GM20431 (cell line): Measurements from ENCODE around the gene RFNG.

ENCODE experiments used
- in situ Hi-C: fragments of 300-500 bp; cut with MseI, MboI; formaldehyde crosslinking; loops from one replicate; pipeline ENCODE4 v1.15.0; 2020; ENCODE audit warnings: low sequenced_read_pairs; ENCODE audit not compliant: unreplicated experiment

The RFNG gene

GRCh38 chr17:82019690-82020571, 31.7 kb downstream of the RFNG start:
- in situ Hi-C loops: loop anchor here (10.0 kb wide), 1 partner anchor 135 kb away; no protein-coding TSS in a partner anchor

GRCh38 chr17:82018989-82019689, 32.5 kb downstream of the RFNG start:
- in situ Hi-C loops: no loop called here

DNA sequence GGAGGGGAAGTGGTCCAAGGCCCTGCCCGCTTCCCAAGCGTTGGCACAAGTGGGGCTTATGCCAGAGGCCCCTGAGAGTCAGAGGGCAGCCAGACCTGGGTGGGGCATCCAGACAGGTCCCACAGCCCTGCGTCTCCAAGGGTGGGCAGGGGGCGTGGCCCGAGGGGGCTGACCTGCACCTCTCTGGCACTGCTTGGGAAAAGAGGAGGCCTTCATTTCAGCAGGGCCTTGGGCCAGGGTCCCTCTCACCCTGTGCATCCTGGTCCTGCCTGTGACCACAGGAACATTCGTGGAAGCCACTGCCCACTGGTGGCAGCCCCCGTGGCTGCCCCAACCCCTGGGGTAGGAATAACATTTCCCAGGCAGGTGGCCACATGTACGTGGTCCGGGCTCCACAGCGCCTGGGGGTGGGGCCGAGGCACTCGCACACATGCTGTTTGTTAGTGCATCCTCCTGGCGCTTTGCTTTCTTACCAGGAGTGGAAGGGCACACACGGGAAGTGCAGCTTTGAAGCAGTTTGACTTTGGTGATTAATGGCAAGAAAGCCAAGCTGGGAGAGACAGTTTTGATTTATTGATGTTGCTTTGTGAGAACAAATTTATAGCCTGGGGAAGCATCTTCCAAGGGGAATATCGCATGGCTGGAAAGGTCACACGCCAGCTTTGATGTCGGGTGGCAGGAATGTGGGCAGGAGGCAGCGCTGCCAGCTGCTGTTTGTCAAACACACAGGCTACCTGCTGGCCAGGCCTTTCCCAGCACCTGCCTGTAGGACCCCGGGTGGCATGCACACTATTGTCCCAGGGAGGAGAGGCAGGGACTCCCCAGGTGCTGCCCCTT, 33.2 kb downstream of the RFNG start:
- in situ Hi-C loops: no loop called here

DNA sequence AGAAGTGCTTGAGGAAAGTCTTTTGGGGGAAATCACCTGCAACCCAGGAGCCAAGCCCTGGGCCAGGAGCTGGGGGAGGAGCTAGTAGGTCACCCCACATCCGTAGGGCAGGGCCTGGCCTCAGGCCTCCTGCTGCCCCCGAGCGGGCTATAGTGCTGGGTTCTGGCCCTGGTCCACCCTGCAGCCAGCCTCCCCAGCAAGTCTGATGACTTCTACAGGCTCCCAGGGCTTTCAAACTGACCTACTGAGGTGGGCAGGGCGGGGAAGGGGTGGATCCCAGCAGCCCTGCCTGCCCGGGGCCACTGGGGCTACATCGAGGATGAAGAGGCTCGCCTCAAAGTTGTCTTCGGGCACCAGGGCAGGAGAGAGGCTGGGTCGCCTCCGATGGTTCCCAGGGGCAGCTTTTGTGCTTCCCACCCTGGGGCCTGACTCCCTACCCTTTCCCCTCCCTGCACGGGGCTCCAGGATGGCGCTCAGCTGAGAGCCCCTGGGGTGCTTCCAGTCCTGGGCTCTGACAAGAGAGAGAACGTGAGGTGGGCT, 33.9 kb downstream of the RFNG start:
- in situ Hi-C loops: no loop called here

GRCh38 chr17:82016875-82017459, 34.6 kb downstream of the RFNG start:
- in situ Hi-C loops: no loop called here

DNA sequence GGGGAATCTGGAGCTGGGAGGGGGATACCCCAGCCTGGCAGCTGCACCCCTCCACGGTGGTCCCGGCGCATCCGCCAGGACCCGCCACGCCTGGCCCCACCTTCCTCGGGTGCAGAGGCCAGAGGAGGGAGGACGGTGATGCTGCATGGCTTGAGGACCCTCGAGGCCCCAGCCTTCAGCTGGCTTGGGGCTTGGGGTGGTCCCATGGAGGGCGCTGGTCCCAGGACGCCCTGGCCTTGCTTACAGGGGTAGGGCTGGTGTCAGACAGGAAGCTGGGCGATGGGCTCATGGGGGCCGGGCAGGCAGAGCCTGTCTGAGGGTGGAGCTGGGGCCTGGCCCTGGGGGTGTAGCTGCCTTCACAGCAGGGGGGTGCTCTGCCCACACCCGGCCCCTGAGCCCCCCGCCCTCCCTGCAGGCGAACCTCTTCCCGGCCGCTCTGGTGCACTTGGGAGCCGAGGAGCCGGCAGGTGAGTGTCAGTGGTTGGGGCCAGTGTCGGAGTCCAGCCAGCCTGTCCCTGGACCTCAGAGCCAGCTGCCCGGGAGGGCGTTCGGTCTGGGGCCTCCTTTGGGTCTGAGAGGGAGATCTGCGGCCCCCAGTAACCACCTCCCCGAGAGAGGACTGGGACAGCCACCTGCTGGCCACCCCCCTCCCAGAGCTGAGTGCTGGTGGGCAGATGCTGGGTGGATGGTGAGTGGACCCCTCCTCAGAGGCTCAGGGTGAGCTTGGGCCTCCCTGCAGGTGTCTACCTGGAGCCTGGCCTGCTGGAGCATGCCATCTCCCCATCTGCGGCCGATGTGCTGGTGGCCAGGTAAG, 35.3 kb downstream of the RFNG start:
- in situ Hi-C loops: no loop called here

DNA sequence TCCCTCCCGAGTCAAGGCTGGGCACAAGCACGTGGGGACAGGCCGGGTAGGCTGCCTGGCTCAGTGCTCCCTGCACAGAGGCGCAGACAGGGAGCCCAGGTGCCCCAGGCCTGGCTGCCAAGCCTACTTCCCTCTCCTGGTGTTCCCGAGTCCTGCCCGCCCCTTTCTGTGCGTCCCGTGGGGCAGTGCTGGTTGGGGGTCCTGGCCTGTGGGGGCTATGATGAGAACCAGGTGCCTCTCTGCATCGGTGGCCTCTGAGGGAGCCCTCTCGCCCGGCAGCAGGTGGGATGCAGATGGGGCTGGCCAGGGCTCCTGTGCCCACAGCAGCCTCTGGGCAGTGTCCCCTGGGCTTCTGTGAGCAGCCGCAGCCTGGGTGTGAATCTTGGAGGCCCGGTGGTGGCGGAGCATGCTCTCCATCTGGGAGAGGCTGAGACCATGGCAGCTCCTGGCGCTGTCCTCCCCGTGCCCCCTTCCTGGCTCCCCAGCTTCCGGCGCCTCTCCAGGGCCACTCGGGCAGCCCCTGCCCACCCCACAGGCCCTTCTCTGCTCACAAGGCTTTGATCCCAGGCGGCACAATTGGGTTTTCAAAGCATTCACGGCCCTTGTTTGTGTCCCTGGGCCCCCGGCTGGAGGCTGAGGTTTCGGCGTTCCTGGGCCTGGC, 36.2 kb downstream of the RFNG start:
- in situ Hi-C loops: no loop called here

DNA sequence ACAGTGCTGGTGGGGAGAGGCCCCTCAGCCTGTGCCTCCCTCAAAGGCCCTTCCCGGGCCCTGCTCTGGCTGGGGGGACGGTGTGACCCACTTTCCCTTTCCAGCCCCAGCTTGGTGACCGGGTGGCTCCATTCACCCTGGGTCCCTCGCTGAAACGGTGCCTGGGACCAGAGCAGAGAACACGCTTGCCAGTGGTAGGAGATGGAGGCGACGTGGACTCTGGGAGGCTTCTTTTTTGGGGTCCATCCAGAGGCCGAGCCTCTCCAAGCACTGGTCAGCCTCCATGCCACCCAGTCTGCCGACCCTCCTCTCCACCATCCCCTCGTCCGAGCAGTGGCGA, 36.7 kb downstream of the RFNG start:
- in situ Hi-C loops: no loop called here

- in situ Hi-C loops: no loop called here
Observed at GRCh38 chr17:82014432-82014831, 37.2 kb downstream of the RFNG start.

DNA sequence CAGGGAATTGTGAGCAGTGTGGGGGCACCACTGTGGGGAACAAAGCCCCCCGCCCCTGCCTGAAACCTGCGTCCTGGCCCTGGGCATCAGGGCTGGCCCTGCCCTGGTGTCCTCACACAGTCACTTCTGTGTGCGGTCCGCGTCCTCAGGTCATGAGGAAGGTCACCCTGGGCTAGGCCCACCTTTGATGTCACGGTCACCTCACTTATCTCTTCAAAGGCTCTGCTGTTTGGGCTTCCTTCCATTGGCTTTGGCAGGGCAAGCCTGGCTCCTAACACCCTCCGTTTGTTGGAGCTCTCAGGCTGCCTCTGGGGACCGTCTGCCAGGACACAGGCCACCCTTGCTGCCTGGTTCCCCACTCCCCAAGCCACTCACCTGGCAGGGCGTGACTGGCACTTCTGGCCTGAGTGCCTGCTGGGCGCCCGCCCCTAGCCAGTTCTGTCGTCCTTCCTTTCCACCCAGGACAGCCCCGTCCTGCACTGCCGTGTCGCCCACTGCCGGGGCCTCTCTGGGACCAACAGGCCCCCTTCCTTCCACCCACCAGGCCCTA, 37.8 kb downstream of the RFNG start:
- in situ Hi-C loops: no loop called here

- in situ Hi-C loops: no loop called here
Observed at GRCh38 chr17:82013341-82013740, 38.3 kb downstream of the RFNG start.

DNA sequence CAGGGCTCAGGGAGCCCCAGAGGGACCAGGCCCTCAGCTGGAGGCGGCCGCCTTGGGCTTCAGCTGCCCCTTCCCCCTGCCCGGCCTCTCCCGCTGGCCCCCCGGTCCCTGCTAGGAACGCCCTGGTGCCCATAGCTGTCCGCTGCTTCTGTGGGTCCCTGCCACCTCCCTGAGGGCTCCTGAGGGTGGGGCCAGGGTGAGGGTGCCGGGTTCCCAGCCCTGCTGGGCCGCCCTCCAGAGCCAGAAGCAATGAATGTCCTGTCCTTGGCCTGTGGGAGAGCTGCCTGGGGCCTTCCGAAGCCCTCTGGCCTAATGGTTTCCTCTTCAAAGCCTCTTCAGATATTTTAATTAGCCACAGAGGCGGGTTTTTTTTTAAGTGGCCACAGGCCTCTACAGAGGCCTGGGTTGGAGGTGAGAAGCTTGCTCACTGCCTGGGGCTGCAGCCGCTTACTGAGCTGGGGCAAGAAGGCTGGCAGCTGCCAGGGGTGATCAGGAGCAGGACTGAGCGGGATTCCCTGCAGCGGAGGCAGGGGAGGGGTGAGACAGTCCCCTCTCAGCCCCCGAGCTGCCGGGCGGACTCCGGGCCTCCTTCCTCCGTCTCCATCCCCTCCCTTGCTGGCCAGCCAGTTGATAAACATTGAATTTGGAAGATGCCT, 38.8 kb downstream of the RFNG start:
- in situ Hi-C loops: no loop called here

GRCh38 chr17:82012261-82012639, 39.4 kb downstream of the RFNG start:
- in situ Hi-C loops: no loop called here

DNA sequence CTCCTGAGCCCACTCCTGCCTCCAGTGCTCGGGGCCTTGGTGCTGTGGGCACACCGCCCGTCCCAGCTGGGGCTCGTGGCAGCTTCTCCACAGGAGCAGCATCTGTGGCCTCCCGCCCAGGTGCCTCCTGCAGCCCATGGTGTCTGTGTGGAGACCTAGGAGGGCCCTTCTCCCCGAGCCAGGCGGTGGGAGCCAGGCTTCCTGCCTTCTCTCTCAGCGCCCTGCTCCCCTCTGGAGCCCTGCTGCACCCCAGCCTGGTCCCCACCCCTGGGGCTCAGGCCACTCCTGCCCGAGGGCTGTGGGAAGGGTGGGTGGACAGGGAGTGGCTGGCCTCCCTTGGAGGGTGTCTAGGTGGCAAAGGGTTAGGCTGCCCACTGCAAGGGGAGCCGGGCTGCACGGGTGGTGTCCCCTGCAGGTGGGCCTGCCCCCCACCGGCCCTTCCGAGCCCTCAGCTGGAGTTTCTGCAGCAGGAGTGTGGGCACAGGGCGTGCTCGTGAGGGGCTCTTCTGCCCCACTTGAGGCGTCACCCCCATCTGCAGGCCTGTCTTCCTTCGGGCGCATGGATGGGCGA, 39.9 kb downstream of the RFNG start:
- in situ Hi-C loops: no loop called here

DNA sequence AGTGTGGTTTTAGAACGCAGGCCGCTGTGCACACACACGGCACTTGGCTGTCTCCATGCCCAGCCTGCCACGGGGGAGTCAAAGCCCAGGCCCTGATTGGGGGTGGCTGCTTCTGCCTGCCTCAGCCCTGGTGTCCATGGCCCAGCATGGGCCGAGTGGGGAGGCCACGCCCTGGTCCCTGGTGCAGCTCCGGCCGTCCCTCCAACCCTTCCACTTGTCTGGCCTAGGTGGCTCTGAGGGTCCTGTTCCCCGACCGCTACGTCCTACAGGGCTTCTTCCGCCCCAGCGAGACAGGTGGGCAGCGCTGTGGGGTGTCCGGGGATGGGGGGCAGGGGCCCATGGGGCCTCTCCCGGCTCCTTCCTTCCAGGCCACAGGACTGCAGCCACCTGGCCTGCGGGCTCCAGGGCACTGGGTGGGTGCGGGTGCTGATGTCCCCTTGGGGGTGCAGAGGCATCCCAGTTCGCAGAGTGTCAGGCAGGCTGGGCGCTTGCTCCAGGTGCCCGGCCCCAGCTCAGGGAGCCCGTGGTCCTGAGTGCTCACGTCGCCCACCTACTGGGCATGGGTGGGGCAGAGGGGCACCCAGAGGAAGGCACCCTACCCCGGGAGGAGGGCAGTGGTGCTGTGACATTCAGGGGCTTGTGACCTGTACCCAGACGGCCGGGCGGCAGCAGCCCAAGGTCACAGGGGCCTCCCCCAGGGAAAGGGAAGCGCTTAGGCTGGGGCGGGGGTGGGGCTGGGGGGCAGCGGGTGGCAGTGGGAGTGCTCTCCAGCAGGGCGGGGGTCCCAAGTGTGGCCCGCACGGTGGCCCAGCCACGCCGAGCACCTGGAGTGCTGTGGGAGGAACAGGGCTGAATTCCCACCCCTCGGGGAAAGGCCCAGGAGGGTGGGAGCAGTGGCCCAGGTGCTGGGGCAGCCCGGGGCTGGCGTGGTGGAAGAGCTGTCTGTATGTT, 40.8 kb downstream of the RFNG start:
- in situ Hi-C loops: no loop called here

DNA sequence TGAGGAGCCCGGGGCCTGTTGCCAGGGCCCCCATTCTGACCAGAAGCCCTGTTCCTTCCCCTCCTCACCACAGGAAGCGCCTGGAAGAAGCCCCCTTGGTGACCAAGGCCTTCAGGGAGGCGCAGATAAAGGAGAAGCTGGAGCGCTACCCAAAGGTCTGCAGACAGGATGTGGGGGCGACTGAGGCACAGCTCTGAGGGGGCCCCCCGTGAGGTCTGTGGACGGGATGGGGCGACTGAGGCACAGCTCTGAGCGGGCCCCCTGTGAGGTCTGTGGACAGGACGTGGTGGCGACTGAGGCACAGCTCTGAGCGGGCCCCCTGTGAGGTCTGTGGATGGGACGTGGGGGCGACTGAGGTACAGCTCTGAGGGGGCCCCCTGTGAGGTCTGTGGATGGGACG, 42.2 kb downstream of the RFNG start:
- in situ Hi-C loops: no loop called here
